Measurements from ENCODE around the gene TMEM171.

Gene TMEM171

DNA sequence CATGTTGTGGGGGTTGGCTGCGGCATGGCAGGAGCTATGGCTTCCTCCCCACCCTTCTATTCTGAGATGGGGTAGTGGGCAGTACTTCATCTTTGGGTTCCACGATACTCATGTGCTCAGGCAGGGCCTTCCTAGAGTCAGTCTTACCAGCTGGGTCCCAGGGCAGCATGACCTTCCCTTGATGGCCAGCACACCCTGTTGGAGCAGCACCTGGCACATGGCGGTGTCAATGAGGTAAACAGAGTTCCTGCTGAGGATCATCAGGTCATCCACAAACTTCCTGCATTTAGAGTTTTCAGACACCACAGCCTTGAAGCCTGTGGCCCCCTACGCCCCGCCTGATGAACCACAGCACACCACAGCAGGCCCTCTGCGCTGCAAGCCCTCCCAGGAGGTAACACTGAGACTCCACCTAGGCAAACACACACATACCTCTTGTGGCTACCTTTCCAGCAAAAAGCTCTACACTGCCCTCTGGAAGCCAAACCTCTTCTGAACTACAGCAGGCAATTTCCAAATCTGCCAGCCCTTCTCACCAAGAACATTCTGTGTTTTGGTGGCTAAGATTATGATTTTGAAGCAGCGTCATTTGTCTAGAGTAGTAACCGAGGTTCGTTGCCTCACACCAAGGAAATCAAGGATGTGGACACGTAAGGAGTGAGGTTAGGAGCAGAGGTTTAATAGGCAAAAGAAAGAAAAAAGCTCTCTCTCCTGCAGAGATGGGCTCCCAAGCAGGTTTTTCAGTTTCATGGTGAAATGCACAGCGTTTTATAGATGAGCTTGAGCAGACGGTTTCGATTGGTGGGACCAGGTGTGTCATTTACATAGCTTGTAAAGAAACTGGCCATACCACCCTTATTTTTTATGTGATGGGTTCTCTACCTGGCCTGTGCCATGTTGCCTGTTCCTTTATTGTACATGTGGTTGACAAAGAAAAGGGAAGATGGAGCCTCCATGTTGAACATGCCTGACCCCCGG lies 32.3 kb downstream of the TMEM171 start:
- no peak for DNase-seq

DNA sequence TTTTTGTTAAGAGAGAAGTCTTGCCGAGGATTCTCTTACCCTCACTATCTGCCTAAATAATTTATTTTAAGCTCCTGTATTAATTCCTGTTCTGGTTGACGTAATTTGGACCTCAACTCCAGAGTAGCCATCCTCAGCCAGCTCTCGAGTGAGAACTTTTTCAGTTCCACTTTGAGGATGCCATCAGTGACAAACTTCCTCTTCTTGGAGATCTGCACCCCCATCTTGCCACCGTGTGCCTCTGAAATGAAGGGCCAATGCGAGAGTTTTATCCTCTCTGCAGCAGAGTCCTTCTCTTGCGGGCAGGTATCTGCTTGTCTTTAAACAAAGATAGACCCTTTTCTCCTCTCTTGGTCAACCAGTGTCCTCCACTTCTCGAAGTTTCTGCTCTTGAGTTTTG lies 33.1 kb downstream of the TMEM171 start:
- DNase-seq = no peak

DNA sequence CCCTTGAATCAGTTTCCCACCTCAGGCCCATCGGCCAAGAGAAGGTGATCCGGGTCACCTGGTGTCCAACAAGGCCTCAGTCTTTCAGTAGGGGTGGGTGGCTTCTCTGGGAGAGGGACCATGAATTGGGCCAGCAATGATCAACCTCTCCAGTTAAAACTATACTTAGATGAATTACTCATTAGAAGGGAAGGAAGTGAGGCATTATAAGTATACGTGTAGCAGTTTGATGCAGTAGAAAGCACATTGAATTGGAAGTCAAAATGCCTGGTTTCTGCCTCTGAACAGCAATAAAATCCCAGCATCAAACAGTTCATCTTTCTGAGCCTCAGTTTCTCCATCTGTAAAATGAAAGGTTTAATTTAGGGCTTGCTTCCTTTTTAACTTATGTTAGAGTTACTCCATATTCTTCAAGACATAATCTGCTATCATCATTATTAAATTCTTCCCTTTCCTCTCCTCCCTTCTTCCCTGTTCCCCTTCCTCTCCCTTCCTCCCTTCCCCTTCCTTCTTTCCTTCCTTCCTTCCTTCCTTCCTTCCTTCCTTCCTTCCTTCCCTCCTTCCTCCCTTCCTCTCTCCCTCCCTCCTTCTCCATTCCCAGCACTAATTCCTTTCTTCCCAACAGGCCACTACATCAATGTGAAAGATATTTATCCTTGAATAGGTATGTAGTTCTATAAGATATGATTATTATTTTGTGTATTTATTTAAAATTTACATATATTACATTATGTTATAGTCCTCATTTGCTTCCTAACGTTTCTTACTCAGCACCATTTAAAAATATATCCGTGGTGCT lies 34.0 kb downstream of the TMEM171 start:
- no peak for DNase-seq

DNA sequence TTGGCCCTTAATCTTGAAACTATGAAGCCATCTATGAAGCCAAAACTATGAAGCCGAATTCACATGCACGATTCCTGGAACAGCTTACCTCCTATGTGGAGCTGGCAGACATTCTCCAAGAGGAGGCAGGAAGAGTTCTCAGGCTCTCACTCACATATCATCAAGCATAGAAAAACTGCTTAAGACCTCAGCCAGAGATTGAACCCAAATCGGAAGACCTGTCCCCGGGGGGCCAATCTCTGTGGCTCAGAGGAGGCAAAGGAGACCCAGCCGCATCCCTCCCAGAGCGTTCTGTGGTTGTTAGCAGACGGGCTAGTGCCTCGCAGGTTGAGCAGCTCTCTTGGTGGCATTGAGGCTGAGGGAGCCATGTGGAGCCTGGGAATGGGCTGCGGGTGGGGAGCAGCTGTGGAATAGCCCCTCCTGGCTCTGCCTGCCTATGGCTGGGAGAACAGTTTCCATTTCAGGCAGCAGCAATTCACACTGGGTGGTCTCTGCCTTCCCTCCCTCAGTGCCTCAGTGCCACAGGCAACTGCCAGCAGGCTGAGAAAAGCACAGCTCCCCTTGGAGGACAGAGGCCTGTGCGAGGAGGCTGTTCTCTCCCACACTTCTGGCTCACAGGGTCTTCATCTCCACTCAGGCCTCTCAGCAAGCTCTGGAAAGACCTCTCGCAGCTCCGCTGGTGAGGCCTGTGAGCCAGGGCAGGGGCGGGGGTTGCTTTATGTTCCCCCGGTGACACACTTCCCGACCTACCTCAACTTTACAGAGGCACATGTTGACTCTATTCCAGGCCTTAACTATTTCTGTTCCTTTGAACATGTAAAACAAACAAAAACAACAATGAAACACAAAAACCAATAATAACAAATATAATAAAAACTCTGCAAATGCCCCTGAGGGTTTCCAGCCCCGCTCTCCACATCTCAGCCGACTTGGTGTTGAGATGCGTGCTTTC lies 35.2 kb downstream of the TMEM171 start:
- DNase-seq = peak; percentile 93

DNA sequence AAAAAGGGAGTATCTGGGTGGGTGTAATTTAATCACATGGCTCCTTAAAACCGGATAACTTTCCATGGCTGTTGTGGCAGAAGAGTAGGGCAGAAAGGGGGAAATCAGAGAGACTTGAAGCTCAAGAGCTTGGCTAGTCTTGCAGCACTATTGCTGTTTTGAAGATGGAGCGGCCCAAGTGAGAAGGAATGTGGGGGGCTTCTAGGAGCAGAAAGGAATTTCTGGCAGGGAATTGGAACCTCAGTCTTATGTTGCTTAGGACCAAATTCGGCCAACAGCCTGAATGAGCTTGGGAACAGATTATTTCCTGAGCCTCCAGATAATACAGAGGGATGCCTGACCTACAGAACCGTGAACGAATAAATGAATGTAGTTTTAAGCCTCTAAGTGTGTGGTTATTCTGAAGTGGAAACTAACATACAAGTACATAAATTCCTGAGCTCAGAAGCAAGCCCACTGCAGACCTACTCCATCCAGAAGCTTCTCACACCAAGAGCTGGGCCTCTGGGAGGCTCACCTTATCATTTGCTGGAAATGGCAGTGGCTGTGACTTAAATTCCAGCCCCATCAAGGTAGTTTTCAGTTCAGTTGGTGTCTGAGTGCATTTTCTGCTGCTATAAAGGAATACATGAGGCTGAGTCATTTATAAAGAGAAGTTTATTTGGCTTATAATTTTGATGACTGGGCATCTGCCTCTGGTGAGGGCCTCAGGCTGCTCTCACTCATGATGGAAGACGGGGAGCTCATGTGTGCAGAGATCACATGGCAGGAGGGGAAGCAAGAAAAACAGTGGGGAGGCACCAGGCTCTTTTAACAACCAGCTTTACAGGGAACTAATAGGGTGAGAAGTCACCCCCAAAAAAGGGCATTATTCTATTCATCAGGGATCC lies 37.3 kb downstream of the TMEM171 start:
- no peak for DNase-seq

DNA sequence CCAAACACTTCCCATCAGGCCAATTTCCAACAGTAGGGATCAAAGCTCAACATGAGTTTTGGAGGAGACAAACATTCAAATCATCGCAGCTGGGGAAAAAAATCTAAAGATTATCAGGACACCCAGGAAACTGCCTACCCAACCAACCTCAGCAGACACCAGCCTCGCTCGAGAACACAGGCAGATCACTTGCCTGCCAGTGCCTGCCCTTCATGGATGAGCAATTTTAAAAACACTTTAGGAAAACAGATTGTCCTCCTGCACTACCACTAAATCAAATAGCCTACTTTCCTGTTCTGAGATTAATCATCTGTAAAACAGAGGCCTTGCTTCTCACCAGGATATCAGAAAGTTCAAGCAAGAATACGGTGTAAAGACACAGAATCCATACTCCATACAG lies 37.9 kb downstream of the TMEM171 start:
- no peak for DNase-seq

DNA sequence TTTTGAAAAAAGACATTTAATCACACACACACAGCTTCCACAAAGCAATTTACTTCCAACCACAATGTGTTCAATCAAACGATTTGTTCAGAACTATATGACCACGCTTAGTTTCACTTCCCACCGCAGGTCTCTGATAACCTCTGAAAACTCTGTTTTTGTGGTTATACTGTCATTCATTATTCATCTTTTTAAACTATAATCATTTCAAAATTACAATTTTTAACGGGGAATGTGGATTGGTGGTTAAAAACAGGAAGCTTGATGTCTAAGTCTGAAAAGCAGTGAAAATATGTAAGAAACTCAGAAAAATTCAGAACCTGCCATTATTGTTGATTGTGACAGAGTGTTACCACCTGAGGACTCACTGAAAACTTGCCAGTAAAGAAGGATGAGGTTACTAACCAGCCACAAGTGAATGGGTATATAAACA lies 39.9 kb downstream of the TMEM171 start:
- no peak for DNase-seq

DNA sequence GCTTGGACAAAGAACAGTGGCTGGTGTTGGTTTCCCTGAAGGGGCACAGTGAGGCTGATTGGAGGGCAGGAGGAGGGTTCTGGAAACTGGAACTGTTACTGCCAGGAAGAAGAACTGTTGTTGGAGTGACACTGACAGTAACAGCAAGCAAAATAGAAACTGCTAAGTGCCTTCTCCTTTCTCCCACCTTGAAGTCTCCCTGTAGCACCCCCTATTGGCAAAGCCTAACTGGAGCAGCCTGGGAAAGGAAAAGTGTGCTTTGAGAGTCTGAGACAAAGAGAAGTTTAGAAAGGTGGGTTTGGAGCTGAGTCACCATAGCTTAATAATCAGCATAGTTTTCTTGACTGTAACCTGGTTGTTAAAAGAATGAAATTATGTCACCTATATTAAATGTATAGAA lies 50.1 kb downstream of the TMEM171 start:
- DNase-seq = peak; percentile 10

DNA sequence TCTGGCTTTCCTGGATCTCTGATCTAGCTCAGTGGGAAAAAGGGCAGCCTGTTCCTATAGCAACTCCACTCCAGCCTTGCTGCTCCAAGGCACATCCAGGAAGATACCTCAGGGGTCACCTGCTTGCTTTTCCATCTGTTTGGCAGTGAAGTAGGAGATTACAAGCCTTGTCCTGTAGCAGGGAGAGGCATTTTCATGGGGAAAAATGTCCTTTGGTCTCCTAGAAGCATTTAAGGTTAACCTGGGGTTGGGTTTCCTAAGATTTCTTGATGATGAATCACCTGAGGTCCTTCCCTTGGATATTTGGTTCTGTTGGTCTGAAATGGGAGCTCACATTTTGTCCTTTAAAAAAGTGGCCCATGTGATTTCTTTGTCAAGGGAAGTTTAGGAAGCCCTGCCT lies 51.1 kb downstream of the TMEM171 start:
- no peak for DNase-seq

DNA sequence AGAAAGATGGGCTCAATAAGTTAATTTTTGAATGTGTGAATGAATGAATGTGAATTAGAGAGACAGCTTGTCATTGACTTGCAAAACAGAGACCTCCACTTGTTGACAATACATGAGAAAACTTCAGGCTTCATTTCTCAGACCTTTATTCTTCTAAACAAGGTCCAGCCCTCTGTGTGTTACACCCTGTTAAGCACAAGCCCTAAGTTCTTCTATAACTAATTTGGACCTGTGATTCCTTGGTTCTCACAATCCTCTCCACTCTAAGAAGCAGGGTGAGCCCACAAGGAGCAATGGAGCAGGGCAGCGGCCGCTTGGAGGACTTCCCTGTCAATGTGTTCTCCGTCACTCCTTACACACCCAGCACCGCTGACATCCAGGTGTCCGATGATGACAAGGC lies 52.6 kb downstream of the TMEM171 start, which contains the start of gene TMEM174:
Gene TMEM174, plus strand, starts transcription at position 243 of the 400 bp plus-strand sequence. Its CDS starts 51 bp downstream, at position 294.
- no peak for DNase-seq

DNA sequence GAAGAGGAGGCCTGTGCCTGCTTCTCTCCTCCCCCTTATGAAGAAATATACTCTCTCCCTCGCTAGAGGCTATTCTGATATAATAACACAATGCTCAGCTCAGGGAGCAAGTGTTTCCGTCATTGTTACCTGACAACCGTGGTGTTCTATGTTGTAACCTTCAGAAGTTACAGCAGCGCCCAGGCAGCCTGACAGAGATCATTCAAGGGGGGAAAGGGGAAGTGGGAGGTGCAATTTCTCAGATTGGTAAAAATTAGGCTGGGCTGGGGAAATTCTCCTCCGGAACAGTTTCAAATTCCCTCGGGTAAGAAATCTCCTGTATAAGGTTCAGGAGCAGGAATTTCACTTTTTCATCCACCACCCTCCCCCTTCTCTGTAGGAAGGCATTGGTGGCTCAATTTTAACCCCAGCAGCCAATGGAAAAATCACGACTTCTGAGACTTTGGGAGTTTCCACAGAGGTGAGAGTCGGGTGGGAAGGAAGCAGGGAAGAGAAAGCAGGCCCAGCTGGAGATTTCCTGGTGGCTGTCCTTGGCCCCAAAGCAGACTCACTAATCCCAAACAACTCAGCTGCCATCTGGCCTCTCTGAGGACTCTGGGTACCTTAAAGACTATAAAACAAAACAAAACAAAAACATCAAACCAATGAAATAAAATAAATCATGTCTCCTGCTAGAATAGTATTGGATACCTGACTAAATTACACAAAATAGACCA lies 53.9 kb downstream of the TMEM171 start:
- no peak for DNase-seq

DNA sequence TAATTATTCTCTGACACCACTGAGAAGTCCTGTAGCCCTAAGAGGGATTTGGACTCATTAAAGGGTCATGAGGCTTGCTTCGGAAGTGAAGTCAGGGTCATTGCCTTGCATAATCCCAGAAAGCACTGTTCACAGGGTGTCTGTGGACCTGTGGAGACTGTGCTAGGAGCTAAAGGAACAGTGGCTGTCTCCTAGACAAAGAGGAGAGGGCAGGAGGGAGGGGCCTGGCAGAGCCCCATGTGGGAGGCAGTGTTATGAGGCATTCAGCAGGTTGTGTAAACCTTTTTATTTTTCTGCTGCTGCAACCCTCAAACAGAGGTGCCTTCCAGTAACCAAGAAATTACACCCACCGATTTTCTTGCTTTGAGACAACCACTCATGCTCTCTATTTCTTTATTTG lies 55.9 kb downstream of the TMEM171 start:
- no peak for DNase-seq

DNA sequence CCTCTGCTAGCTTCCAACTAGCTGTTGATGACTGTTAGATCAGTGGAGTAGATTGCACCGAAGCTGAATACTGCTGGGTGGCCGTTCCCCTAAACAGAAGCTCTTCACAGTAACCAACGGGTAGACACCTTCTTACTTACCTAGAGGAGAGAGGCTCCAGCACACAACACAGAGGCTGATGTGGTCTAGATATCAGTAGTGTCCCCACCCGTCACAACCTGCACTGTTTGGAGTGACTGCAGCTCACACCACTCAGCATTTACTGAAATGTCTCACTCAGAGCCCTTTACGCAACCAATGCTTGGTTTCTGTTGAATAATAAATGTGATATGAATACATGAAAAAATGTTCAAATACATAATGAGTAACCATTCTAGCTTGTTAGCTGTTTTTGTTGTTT lies 57.9 kb downstream of the TMEM171 start:
- DNase-seq = no peak

DNA sequence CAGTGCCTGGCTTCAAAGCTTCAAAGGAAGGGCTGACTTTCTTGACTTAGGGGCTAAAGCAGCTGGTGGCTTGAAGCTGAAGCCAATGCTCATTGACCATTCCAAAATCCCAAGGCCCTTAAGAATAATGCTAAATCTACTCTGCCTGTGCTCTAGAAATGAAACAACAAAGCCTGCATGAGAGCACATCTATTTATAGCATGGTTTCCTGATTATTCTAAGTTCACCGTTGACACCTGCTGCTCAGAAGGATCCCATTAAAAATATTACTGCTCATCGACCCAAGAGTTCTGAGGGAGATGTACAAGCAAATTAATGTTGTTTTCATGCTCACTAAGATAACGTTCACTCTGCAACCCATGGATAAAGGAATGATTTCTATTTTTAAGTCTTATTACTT lies 59.4 kb downstream of the TMEM171 start:
- DNase-seq = no peak

DNA sequence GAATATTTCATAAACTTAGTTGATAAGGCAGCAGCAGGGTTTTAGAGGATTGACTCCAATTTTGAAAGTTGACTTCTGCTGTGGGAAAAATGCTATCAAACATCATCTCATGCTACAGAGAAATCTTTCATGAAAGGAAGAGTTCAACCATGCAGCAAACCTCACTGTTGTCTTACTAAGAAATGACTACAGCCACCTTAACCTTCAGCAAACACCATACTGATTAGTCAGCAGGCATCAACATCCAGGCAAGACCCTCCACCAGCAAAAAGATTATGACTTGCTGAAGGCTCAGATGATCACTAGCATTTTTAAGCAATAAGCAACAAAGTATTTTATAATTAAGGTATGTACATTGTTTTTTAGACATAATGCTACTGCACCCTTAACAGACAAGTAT lies 60.2 kb downstream of the TMEM171 start:
- DNase-seq = peak; percentile 17

Data from fibroblast of skin of scalp (primary cell).